Measurements from ENCODE around the gene TUBB1. TPM values are rescaled to one million over a fixed set of nuclear protein-coding genes. Genes with fewer than 3 reads are reported as not detected.
A peak's percentile ranks its signal among the peaks of the same experiment; 100 is the strongest.

Gene TUBB1
- total RNA-seq, 2 donors from 2014 or later: not detected

DNA sequence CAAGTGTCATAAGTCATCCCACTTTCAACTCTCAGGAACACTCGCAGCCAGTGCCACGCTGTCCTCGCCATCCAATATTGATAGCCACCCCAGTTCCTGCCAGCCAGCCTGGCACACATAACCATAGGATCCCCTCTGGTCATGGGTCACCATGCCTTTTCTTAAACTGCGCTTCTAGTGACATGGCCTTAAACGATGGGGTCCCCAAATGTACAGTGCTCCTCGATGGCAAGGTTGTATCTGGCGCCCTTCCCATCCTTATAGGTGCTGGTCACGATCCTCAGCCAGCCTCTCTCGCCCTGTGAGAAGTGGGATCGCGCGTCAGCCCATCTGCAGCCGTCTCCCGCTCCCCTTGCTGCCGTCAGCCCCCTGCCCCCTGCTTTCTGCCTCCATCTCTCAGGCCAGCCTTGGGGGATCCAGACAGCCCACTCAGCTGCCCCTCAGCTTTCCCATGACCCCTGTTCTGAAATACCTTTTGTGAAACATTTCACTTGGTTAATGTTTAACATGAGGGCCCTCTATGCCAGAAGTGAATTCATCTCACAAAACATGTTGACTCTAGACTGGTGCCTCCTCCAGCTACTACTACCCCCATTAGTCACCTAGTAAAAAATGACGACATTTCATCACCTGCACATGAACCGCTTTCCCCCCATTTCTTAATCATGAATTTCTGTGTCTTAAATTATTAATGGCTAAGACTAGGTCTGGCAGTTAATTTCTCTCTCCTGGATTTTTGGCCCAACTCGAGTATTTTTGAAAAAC lies 23.6 kb upstream of the TUBB1 start:
- Mint-ChIP-seq H3K36me3 (ENCODE audit: low read depth) (peaks cover 83% of the 10 kb centered on the region), H3K4me3 (no peak overlapping the region)

DNA sequence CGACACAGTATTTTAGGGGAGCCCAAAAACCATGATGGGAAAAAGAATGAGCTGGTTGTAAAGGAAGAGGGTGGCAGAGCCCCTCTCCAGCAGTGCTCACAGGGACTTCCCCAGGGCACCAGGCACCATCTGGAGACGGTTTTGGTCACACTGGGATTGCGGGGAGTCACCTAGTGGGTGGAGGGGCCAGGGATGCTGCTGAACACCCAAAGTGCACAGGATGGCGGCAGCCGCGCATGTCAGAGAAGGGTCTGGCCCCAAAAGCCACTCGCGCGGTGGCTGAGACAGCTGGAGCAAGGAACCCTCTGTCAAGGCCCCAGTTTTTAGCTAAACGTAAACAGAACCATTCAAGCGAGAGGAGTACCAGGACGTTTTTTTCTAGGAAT lies 23.0 kb upstream of the TUBB1 start:
- DNase-seq: no peak
- no peak overlapping the region for H3K4me3 ChIP-seq (ENCODE audit: low read length)
- H3K4me1 ChIP-seq (ENCODE audit: control insufficient read depth, insufficient read depth, low read length): no peaks in the 10 kb centered on the region
- no peak overlapping the region for H3K27ac Mint-ChIP-seq
- no peak overlapping the region for H3K4me3 Mint-ChIP-seq
- 92 to 96% methylated on average over 12 of the region's 12 CpGs for WGBS, 2 experiments (ENCODE audit: insufficient coverage in 1 of 2, insufficient read length in 1 of 2)
- peaks cover 56% of the 10 kb centered on the region for H3K36me3 ChIP-seq (ENCODE audit: control insufficient read depth, insufficient read depth, low read length)
- no peaks in the 10 kb centered on the region for H3K27me3 ChIP-seq (ENCODE audit: control insufficient read depth, insufficient read depth, low read length, poor library complexity, severe bottlenecking)
- TF ChIP-seq, protein P1, sequence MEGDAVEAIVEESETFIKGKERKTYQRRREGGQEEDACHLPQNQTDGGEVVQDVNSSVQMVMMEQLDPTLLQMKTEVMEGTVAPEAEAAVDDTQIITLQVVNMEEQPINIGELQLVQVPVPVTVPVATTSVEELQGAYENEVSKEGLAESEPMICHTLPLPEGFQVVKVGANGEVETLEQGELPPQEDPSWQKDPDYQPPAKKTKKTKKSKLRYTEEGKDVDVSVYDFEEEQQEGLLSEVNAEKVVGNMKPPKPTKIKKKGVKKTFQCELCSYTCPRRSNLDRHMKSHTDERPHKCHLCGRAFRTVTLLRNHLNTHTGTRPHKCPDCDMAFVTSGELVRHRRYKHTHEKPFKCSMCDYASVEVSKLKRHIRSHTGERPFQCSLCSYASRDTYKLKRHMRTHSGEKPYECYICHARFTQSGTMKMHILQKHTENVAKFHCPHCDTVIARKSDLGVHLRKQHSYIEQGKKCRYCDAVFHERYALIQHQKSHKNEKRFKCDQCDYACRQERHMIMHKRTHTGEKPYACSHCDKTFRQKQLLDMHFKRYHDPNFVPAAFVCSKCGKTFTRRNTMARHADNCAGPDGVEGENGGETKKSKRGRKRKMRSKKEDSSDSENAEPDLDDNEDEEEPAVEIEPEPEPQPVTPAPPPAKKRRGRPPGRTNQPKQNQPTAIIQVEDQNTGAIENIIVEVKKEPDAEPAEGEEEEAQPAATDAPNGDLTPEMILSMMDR (conservative IDR thresholded peaks at IDR 0.05): no peak
- no peaks in the 10 kb centered on the region for H3K4me1 Mint-ChIP-seq
- H3K9me3 Mint-ChIP-seq: no peaks in the 10 kb centered on the region
- no peak overlapping the region for H3K27ac ChIP-seq (ENCODE audit: low read depth, low read length)
- H3K36me3 Mint-ChIP-seq (ENCODE audit: low read depth): peaks cover 78% of the 10 kb centered on the region
- no peaks in the 10 kb centered on the region for H3K9me3 ChIP-seq (ENCODE audit: control insufficient read depth, low read length)
- no peaks in the 10 kb centered on the region for H3K27me3 Mint-ChIP-seq (ENCODE audit: insufficient read depth)
- no peak overlapping the region for H3K9ac ChIP-seq (ENCODE audit: extremely low read depth, low read length, poor library complexity, severe bottlenecking)

More for the DNA sequence above, 23.6 kb upstream of the TUBB1 start:
- Histone ChIP-seq H3K4me3 (ENCODE audit: low read length) (no peak overlapping the region), H3K9ac (ENCODE audit: extremely low read depth, low read length, poor library complexity, severe bottlenecking) (no peak overlapping the region), H3K27me3 (ENCODE audit: control insufficient read depth, insufficient read depth, low read length, poor library complexity, severe bottlenecking) (no peaks in the 10 kb centered on the region), H3K36me3 (ENCODE audit: control insufficient read depth, insufficient read depth, low read length) (peaks cover 62% of the 10 kb centered on the region), H3K27ac (ENCODE audit: low read depth, low read length) (no peak overlapping the region), H3K4me1 (ENCODE audit: control insufficient read depth, insufficient read depth, low read length) (no peaks in the 10 kb centered on the region), H3K9me3 (ENCODE audit: control insufficient read depth, low read length) (no peaks in the 10 kb centered on the region)
- H3K27ac Mint-ChIP-seq: peak overlapping the region; percentile 39
- TF ChIP-seq, protein P1 (conservative IDR thresholded peaks at IDR 0.05): no peak
- H3K9me3 Mint-ChIP-seq: no peaks in the 10 kb centered on the region
- H3K4me1 Mint-ChIP-seq: no peaks in the 10 kb centered on the region
- H3K27me3 Mint-ChIP-seq (ENCODE audit: insufficient read depth): no peaks in the 10 kb centered on the region
- no peak for DNase-seq
- 92 to 95% methylated on average over 14 to 18 of the region's 18 CpGs for WGBS, 2 experiments (ENCODE audit: insufficient coverage in 1 of 2, insufficient read length in 1 of 2)

DNA sequence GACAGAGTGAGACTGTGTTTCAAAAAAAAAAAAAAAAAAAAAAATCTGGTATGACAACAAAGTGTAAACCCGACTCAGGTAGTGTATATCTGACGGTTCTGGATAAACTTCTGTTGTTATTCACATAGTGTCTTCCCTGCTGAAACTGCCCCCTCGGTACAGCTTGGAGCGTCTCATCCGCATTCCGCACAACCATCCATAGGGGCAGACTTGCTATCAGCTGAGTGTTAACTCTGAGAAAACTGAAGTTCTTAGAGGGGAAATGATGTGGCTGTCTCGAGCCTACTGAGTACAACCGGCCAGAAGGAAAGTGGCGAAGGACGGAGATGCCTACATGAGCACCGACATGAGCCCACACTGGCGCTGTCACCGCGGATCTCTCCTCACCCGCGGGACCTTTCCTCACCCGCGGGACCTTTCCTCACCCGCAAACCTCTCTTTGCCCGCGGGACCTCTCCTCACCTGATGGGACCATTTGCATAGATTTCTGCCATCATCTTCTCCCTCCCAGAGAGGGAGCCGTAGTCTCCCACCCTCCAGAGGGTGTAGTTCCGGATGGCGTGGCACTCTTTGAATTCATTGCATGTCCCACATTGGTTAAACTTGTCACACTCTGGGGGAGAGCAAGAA lies 22.0 kb upstream of the TUBB1 start:
- 97 to 99% methylated on average over 15 to 24 of the region's 24 CpGs for WGBS, 2 experiments (ENCODE audit: insufficient coverage in 1 of 2, insufficient read length in 1 of 2)
- H3K9me3 ChIP-seq (ENCODE audit: control insufficient read depth, low read length): no peaks in the 10 kb centered on the region
- H3K9ac ChIP-seq (ENCODE audit: extremely low read depth, low read length, poor library complexity, severe bottlenecking): no peak overlapping the region
- peaks cover 46% of the 10 kb centered on the region for H3K36me3 ChIP-seq (ENCODE audit: control insufficient read depth, insufficient read depth, low read length)
- peak overlapping the region; percentile 9 for H3K27ac ChIP-seq (ENCODE audit: low read depth, low read length)
- Mint-ChIP-seq H3K4me1 (no peaks in the 10 kb centered on the region), H3K27me3 (ENCODE audit: insufficient read depth) (no peaks in the 10 kb centered on the region), H3K27ac (no peak overlapping the region), H3K36me3 (ENCODE audit: low read depth) (peaks cover 72% of the 10 kb centered on the region), H3K9me3 (no peaks in the 10 kb centered on the region), H3K4me3 (no peak overlapping the region)
- H3K4me1 ChIP-seq (ENCODE audit: control insufficient read depth, insufficient read depth, low read length): no peaks in the 10 kb centered on the region
- no peak overlapping the region for H3K4me3 ChIP-seq (ENCODE audit: low read length)
- TF ChIP-seq, protein P1 (conservative IDR thresholded peaks at IDR 0.05): no peak
- no peak for DNase-seq
- H3K27me3 ChIP-seq (ENCODE audit: control insufficient read depth, insufficient read depth, low read length, poor library complexity, severe bottlenecking): no peaks in the 10 kb centered on the region
